GM21717 (cell line): ENCODE measurements around the gene SLC25A23.

ENCODE experiments used
- ATAC-seq: cut with Tn5 transposase; IDR thresholded peaks from one replicate; pipeline ENCODE4 v1.9.1; 2021; ENCODE audit warnings: mild to moderate bottlenecking, moderate library complexity; ENCODE audit not compliant: unreplicated experiment

Gene SLC25A23

DNA sequence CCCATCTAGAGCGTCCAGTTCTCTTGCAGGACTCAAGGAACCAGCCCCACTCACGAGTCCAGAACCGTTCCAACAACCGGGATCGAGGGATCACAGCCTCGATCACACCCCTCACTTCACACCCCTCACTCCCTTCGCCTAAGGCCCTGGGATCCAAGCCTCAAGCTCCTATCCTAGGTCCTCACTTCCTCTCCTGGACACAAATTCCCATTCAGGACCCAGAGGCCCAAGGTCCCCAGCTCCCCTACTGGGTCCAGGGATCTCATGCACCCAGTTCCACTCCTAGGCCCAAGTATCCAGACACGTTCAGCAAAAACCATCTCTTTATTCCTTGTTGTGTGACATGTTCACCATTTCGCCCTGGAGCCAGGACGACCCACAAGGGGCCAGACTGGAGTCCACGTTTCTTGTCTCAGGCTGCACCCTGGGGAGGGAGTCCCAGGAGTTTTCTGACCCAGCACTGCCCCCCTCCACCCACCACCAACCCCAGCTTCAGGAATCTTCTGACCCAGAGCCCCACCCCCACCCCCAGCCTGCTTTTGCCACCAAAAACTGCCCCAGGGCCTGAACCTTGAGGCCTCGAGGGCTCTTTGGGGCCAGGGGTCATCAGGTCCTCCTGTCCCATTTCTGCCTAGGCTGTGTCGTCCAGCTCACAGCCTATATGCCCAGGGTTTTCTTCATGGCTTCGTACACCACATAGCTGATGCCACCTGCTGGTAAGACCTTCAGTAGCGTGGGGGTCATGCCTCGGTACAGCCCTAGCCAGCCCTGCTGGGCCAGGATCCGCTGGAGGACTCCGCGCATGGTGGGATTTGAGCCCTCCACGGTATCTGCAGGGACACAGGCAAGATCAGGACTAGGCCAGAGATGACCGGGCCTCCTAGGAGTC is 33.6 kb downstream of the SLC25A23 start:
- no peak for ATAC-seq

DNA sequence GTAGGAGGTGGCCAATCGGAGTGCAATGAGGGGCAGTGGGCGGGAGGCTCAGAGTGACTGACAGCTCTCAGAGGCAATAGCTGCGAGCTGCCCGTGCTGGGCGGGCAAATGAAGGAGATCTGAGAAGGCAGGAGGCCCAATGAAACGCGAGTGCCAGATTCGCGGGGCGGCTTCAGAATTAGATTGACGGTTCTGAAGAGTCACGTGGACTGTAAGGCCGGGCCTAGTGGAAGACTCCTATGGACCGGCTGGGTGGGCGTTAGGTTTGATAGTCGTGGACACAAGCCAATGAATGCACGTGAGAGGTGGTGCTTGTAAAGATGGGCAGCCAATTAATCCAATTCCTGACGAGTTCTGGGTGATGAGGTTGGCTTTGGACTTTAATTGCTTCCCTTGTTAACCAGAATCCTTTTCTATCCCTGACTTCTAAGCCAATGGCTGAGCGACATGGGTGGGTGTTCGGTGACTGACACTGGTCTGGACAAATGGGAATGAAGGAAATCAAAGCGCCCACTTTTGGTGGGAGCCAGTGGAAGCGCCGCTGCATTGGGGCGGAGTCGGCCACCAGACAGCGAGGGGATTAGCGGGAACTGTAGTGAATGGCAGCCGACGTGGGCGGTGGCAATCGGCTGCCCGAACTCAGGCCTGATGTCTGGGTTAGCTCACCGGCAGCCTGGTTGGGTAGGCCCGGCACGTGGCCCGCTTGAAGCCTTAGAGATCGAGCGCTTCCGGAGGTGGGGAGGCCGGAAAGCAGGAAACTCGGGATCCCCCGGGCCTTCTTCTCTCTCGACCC is 34.5 kb downstream of the SLC25A23 start:
- ATAC-seq: peak; percentile 79

DNA sequence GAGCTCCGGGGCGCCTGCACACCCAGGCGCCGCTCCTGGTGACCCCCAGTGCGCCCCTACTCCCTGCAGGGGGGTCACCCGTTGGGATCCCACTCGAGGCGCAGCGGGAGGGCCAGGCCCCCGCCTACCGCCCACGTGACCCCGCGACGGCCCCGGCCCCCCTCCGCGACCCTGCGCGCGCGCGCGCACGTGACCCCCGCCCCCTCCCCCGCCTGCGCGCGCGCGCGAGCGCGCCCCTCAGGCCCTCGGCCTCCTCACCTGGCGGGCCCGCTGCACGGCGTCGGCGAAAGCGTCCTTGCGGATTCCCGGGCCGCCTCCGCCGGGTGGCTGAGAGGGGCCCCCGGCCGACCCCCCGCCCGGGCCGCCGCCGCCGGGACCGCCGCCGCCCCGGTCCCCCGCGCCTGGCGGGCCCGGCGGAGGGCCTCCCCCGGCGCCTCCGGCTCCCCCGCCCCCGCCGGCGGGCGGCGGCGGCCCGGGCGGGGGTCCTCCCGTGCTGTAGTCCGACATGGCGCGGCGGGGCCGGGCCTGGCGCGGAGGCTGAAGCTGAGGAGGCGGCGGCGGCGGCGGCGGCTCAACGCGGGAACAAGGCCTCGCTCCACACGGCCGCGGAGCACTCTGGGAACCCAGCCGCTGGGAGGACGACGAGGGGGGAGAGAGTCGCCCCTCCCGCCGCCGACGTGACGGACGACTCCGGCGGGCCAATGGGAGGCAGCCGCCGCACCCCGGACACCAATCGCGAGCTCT is 35.2 kb downstream of the SLC25A23 start, which contains the start of gene KHSRP:
TSS of gene KHSRP (minus strand) at position 617 of the 744 bp plus-strand sequence. CDS start at position 507, 110 bp downstream.
- no peak for ATAC-seq

DNA sequence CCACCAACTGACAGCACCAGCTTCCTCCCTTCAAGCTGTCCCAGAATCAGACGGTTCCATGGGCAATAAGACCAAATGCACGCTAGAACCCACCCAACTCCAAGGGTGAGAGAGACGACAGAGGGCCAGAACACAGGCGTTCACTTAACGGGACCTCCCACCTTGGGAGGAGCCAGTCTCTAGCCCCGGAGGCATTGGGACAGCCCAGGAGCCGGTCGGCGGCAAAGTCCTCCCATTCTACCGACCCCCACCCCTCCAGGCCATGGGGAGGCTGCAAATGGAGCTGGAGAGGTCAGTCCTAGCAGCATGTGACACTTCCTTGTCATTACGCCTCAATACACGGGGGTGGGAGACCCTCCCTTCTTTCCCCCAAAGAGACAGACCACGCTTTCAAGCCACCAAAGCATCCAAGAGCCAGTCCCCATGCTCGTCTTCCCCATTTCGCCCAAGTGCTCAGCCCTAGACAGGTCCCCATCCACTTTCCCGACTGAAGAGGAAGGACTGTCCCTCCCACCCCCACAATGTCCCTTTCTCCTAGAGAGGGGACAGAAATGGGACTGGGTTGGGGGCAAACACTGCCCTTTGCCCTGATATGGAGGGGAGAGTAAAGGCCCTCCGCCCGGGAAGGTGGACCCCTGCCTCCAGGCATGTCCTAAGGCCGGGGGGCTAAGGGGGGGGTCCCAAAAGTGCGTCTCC is 35.9 kb downstream of the SLC25A23 start:
- no peak for ATAC-seq

DNA sequence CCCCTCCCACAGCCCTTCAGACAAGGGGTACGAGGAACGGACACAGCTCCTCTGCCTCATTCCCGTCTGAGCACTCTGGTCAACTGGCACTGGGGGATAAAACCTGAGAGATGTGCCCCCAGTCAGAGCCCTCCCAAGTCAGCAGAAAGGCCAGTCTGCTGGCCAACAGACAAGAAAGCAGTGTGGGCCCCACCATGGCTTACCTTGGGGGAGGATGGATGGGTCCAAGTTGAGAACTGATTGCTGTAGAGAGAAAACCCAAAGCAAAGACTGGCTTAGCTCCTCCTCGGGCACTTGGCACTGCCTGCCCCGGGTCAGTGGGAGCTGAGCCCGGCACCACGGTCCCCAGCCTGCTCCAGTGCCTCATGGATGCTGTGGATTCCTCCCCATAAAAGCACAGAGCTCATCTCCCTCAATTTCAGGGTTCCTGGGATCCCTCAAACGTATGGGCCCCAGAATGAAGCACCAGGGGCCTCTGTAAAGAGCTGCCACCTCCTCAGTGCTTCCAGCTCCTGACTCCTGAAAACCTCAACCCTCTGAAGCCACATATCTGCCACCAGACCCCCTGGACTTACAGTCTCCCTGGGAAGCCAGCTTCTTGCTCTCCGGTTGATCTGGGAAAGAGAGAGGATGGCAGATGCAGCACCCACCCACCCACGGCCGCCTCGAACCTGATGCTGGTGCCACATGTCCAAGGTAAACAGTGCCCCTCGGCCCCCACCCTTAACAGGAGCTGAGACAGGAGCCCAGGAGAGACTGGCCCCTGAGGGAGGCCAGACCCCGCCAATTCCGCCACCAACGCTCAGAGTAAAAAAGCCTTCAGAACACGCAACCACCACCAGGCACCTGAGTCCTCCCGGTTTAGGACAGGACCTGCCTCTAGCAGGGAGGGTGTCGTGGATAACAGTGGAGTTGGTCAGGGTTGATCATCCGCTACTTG is 38.2 kb downstream of the SLC25A23 start:
- ATAC-seq: no peak

DNA sequence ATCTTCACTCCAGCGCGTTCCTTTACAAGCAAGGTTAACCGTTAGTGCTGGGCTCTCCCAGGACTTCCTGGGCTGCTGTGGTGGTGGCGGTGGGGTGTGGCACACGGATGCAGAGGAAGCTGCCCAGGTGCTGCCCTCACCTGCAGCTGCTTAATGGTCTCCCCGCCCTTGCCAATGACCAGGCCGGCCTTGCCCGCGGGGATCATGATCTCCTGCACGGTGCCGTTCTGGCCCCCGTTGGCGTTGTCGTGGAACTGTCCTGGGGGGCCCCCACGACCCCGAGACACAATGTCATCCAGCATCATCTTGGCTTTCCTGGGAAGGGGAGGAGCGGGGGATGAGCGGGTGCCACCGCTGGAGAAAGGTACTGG is 41.0 kb downstream of the SLC25A23 start:
- no peak for ATAC-seq

DNA sequence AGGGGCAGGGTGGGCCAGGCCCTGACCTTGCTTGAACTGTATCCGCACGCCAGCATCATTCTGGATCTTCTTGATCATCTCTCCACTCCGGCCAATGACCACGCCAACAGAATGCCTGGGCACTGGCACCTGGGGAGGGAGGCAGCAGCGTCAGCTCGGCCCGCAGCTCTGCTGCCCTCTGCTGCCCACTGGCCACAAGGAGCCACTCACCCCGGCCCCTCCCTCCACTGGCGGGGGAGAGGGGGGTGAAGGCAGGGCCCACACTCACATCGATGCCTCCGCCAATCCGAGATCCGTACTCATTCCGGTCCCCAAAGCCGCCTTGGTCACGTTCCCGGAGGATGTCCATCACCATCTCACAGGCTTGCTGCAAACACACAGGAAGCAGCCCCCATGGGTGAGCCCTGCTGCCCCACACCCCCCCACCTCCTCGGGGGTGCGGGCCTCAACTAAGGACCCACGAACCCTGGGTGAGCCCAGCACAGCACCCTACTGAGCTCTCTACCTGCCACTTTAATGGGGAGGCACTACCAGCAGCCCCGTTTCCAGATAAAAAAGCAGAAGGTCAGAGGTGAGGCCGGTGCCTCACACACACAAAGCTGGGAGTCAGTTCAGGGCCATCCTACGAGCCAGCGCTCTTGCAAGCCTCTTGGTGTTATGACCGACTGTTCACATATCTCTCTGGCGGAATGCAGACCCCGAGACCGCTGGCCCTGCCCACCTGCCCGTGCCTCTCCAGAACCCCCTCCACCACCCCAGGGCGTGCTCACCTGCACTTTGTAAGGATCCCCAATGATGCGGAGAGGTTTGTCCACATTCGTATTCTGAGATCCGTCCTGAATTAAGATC is 41.7 kb downstream of the SLC25A23 start:
- ATAC-seq: no peak

DNA sequence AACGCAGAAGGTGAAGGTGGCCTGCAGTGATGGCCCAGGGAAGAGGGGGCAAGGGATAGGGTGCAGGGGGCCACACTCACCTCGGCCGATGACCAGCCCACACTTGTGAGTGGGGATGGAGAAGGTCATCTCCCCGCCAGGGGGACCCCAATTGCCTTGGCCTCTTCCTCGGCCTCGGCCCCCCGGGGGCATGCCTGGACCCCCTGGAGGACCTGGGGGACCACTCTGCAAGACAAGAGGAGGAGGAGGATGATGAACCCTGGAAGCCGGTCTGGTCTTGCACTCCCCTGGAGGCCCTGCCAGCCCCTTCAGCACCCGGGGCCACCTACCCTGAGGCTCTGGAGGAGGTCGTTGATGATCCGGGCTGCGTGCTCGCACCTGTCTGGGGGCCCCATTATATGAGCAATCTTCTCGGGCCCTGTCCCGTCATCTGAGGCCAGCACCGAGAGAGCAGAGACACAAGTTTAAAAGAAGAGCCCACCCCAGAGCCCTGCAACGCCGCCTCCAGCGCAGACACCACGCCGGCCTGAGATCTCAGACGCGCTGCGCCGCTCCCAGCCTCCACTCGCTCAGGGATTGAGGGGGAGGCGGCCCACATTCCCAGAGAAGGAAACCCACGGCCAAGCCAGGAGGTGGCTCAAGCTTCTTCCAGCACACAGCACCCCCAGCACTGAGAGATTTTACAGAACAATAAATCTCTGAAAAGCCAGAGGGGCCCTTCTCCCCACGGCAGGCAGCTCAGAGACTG is 42.8 kb downstream of the SLC25A23 start:
- ATAC-seq: no peak

DNA sequence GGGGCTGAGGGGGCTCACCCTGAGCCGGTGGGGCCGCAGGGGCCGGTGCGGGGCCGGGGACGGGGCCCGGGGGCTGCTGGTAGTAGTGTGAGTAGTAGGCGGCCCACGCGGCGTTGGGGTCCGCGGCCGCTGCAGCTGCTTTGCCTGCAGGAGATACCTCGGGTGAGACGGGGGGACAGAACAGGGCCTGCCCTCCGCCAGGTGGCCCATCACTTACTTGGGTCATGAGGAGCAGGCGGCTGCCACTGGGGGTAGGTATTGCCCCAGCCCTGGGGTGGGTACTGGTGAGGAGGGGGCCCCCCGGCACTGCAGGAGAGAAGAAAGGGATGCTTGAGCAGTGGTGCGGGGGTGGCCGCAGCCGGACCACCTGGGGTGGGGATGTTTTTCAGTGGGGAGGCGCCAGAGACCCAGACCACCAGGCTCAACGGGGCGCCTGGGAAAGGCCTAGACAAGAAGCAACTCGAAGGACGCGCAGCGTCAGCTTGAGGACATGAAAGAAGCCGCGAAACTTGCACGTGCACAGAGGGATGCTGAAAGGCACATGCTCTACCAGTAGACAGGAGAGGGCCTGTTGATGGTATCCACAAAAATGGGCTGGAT is 43.9 kb downstream of the SLC25A23 start:
- ATAC-seq: no peak

DNA sequence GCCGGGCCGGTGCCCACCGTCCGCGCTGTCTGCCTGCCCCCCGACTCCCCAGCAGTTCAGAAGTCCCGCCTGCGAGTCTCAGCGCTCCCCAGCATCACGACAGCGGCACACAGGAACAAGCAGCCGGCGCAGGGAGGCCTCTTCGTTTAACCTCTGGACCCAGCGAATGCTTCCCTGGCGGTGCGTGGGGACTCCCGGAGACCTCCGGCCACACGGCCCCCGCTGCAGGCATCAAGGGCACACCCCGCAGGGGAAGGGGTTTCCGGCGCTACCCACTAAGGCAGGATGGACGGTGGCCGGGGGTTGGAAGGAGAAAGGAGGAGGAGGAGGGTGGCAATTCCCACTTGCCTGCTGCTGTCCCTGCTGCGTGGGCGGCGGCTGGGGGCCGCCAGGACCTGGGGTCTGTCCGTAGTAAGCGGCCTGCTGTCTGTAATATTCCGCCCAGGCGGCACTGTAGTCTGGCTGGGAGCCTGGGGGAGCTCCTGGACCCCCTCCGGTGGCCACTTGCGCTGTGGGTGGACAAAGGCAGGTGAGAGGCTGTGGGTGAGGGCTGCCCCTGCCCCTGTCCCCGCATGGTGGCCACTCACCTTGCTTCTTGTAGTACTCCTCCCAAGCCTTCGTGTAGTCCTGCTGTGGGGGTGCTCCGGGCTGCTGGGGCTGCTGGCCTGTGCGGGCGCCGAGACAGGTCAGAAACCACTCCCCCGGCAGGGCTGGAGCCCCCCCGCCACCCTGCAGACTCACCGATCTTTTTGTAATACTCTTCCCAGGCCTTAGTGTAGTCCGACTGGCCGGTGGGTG is 44.6 kb downstream of the SLC25A23 start:
- ATAC-seq: no peak

DNA sequence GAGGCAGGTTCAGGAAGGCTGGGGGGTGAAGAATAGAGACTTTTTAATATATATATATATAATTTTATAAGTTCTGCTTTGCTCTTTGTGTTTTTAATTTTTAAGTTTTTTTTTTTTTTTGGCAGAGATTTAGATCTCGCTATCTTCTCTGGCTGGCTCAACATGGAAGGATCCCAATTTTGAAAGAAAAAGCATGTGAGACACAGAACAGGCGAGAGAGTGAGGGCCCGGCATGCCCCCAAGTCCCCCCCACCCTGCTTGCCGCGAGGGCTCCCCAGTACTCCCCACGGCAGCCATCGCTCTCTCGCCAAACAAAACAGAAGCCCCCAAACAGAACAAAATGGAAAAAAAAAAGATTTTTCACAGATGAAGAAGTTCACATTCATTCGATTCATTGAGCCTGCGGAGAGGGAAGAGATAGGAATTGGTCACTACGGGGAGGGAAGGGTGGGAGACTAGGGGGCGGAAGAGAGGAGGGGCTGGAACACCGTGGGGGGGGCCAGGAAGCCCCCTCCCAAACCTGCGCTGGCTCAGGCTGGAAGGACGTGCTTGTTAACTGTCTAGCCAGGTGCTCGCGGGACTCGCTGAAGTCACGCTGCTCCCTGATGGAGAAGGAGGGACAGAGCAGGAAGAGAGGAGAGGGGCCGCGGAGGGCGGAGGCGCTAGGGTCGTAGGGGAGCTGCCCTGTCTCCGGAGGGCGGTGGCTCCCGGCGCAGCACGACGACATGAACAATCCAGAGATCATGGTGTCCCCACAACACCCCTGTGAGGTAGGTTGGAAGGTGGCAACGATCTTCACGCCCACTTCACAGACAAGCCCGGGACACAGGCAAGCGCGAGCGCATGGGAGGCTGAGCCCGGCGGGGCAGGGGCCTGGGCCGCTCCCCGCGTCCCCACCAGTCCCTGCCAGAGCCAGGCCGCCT is 45.6 kb downstream of the SLC25A23 start:
- no peak for ATAC-seq

DNA sequence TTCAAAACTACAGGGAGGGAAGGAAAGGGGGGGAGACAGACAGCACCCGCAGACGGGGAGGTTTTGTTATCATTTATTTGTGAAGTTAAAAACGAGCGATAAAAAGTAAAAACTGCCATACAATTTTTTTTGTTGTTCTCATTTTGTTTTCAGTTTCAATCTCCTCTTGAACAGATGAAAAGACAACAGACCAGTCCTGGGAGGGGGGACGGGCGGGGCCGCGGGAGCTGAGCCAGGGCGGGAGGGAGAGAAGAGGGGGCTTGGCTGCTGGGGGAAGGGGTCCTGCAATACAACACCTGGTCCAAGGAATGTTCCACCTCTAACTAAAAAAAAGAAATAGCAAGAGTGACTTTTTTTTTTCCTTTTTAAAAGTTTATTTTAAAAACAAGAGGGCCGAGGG is 46.3 kb downstream of the SLC25A23 start:
- no peak for ATAC-seq

DNA sequence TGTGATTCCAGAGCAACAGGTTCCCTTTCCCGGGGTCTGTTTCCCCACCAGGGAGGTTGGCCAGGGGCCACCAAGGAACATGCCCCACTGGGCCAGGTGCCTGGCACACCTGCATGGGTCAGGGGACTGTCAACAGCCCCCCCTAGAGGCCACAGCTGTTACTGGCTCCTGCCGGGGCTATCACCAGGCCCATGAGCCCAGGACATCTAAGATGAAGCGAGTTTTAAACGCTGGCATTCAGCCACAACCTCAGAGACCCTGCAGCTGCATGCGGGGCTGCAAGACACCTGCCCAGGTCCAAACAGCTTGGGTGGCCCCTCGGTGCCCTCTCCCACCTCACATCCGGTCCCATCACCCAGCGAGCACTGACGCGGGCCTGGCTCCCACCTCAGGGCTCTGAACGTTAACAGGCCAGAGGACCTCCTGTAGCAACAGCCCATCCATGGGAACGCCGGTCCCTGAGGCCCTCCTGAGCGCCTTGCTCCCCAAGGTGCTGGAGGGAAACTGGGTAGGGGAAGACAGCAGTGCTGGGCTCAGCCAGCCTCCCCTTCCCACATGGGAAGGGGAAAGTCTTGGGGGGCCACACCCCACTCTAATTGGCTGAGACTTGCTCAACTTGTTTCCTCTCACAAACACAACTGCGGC is 47.0 kb downstream of the SLC25A23 start:
- ATAC-seq: no peak

DNA sequence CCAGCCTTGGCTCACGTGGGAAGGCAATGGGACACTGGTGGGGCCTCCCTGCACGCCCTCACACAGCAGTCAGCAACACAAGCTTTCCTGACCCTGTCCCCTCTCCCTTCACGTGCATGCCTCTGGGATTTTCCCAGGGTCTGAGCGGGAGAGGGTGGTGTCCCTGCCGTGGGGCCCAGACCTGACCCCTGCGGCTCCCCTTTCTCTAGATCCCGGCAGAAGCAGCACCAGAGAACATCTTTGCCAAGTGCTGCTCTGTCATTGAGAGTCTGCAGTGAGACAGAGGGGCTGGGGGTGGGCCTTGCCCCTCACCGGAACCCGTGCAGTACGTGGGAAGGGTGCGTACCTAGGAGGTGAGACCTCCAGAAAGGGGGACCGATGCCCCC is 47.5 kb downstream of the SLC25A23 start:
- no peak for ATAC-seq

DNA sequence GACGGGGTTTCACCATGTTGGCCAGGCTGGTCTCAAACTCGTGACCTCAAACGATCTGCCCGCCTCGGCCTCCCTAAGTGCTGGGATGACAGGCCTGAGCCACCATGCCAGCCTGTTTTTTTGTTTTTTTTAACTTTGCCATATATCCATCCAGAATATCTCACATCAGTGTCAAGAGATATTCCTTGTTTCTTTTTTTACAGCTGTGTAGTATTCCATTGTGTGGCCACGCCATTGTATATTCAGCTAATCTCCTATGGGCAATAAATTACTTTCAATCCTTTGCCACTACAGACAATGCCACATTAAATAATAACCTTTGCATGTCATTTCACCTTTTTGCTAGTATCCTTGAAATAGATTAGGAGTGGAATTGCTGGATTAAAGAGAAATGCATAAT is 50.2 kb downstream of the SLC25A23 start:
- ATAC-seq: no peak
